Brain pericyte (primary cell): ENCODE results near the gene DACT1.
A peak's percentile ranks its signal among the peaks of the same experiment; 100 is the strongest.
"Not testable (repeated sequence)": the region's sequence is repeated elsewhere in the genome, so short reads cannot be mapped to it uniquely, and the experiment has no call there.

Experiments
- DNase-seq: peaks from one replicate; pipeline ENCODE4 v3.0.0-alpha.2; 2012; ENCODE audit warnings: low read depth, low spot score

DACT1 gene, protein sequence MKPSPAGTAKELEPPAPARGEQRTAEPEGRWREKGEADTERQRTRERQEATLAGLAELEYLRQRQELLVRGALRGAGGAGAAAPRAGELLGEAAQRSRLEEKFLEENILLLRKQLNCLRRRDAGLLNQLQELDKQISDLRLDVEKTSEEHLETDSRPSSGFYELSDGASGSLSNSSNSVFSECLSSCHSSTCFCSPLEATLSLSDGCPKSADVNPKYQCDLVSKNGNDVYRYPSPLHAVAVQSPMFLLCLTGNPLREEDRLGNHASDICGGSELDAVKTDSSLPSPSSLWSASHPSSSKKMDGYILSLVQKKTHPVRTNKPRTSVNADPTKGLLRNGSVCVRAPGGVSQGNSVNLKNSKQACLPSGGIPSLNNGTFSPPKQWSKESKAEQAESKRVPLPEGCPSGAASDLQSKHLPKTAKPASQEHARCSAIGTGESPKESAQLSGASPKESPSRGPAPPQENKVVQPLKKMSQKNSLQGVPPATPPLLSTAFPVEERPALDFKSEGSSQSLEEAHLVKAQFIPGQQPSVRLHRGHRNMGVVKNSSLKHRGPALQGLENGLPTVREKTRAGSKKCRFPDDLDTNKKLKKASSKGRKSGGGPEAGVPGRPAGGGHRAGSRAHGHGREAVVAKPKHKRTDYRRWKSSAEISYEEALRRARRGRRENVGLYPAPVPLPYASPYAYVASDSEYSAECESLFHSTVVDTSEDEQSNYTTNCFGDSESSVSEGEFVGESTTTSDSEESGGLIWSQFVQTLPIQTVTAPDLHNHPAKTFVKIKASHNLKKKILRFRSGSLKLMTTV

DNA sequence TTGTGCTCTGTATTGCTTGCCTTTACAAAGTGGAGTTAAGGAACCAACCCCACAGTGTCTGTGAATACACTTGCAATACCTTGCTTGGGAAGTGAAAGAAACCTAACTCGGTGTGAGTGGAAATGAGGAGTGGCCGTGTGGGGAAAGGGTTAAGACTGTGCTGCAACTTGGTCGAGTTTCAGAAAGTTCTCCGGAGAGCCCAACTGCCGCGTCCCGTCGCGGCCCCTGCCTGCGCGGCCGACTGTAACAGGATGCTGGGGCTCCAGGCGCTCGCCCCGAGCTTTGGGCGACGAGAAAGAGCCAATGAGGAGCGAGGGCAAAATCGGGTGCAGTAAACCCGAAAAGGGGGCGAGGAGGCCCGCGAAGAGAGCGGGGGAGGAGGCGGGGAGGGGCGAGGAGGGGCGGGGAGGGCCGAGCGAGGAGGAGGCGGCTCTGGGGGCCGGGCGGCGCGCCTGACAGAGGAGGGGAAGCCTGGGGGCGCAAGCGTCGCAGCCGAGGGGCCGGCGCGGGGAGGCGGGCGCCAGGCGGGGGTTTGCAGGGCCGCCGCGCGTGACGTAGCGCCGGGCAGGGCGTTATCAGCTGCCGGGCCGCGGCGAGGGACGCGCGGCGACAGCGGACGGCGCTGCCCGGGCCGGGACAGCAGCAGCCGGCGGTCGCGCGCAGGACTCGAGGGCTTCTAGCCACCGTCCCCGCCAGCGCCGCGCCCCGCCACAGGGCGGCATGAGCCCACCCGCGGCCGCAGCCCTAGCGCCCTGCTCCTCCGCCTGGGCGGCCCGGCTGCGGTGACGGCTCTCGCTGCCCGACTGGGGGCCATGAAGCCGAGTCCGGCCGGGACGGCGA lies at the start of gene DACT1:
Gene DACT1 (plus strand): TSS at position 572 of the 840 bp plus-strand sequence. CDS start 241 bp downstream, at position 813.
- DNase-seq = peak; percentile 29

DNA sequence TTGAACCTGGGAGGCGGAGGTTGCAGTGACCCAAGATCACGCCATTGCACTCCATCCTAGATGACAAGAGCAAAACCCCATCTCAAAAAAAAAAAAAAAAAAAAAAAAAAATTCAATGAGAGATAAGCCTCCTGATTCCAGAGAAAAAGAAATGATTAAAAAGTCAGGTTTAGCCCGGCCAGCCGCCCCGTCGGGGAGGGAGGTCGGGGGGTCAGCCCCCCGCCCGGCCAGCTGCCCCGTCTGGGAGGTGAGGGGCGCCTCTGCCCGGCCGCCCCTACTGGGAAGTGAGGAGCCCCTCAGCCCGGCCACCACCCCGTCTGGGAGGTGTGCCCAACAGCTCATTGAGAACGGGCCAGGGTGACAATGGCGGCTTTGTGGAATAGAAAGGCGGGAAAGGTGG lies 49.4 kb upstream of the DACT1 start:
- not testable (repeated sequence) for DNase-seq

DNA sequence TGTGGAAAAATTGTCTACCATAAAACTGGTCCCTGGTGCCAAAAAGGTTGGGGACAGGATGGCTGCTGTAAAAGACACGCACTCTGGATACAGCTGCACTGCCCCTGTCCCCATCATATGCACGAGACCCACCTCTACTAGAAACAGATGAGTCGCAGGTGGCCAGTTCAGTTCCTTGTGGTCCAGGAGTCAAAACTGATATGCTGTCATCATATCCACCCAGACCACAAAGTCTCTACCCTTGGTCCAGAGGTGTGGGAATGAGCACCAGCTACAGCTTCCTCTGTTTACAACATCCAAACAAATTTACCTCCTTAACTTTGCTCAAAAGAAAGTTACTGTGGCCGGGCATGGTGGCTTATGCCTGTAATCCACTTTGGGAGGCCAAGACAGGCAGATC lies 43.8 kb upstream of the DACT1 start:
- DNase-seq = no peak

DNA sequence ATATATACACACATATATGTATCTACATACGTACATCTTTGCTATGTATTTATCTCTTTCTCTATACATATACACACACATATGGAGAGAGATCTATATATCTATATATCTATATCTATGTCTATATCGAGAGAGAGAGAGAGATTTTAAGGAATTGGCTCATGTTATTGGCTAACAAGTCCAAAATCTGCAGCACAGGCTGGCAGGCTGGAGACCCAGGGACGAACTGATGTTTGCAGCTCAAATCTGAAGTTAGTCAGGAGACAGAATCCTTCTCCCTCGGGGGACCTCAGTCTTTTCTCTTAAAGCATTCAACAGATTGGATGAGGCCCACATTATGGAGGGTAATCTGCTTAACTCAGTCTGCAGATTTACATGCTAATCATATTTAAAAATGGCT lies 40.7 kb upstream of the DACT1 start:
- no peak for DNase-seq

DNA sequence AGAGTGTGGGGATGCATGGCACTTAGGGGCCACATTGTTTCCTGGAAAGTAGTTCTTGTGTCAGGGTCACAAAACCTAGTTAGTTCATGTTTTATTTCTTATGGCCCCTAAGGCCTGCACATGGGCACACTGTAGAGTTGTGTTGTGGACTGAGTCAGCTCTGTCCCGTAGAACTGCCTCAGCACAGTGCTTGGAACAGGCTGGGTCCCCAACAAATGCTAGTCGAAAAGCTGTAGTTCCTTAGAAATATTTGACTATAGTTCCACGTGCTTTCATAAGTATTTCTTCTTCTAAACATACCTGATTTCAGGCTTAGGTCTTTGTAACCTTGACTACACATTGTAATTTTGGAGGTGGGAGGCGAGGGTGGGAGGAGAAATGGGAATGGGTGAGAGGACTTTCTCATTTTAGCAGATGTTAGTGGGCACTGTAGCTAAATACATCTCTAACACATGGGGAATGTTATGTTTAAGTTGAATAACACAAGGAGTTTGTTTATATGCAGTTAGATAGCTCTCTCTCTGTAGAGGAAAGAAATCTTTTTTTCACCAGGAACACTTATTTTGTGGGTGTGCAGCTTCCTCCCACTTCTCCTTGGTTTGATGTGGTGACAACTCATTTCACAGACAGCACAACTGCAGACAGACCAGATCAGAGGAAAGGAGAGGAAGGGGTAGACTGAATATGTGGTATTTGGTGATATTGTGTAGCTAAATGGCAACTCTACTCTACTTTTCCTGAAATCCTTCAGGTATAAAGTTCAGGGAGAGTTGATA lies 39.5 kb upstream of the DACT1 start:
- DNase-seq = no peak

DNA sequence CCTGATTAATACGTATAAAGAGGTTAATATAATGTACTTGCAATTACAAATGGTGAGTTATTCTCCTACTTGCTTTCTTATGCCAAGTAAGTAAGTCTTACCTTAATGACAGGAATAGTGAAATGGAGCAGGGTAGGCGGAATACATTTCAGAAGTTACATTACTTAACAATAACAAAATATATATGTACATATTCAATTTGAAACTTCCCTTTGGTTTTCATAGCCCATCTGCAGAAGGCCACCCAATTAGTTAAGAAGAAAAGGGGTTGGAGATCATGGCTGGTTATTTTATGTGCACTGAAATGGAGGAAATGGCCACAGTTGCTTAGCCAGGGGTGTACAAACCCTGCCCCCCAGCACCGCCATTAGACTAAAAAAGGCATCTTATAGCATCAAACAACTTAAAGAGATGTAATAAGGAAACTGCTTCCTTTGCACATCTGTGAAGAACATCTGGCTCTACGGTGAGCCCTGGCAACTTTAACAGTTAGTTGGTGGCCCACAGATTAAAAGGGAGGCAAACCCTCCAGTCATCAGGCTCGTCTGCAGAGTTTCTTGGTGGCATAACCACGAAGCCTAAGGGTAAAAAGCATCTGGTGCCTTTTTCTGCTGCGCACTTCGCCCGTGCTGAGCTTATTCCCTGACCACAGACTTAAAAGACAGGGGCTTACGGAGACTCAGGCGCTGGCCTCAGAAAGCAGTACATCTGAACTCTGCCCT lies 38.8 kb upstream of the DACT1 start:
- no peak for DNase-seq

DNA sequence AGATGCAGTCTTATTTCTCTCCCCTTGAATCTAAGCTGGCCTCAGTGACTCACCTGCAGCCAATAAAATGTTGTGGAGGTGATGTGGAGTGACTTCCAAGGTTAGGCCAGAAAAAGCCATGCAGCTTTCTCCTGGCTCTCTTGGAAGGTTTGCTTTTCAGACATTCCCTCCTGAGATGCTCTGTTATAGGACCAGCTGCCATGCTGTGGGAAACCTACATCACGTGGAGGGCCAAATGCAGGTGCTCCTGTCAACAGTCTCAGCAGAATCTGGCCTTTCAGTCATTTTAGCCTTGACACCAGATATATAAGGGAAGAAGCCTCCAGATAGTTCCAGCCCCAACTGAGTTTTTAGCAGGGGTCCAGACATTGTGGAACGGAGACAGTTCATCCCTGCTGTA lies 38.1 kb upstream of the DACT1 start:
- no peak for DNase-seq

DNA sequence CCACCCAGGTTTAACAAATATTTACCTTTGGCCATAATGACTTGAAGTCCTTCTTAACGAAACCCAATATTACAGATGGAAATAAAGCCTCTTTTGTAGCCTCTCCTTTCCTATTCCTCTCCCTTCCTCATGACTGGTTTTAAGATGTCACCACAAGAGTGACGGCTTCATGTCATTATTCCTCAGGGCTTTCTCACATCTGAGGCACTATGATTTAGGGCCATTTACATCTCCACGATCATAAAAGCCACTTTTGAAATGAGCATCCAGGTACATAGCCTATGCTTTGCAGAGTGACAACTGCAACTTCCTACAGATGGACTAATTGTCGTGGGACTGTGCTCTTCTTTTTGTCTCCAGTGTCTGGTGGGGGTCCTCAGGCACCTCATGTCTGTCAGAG lies 32.3 kb upstream of the DACT1 start:
- DNase-seq = no peak

DNA sequence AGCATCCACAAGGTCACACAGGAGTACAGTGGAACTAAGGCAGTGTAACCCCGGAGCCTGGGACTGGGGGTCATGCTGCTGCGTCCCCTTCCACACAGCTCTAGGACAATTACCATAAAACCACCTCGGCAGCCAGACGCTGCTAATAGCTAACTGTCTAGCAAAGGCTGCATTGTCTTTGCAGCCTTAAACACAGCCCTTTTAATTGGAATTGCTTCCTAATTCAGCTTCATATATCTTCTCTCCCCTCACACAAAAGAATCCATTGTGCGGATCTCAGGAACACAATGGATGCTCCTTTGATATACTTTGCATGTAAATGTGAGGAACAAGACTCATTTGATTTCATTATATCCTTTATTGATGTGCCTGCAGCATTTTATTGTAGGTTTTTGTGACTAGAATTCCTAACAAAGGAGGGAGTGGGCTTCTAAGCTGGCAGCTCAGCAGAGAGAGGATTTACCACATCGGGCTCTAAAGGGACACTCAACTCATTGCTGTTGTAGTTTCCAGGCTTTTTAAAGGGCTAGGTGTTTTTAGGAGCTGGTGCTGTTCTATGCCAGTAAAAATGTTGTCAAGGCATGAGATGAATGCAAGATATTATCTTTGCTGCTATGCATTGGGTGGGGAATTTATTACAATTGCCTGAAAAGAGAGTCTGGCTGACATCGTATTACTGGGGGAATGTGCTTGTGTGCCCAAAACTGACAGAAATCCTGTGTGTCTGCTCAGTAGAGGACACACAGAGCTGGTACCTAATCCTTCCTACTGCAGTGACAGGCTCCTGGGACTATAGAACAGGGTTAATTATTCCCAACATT lies 30.4 kb upstream of the DACT1 start:
- no peak for DNase-seq

DNA sequence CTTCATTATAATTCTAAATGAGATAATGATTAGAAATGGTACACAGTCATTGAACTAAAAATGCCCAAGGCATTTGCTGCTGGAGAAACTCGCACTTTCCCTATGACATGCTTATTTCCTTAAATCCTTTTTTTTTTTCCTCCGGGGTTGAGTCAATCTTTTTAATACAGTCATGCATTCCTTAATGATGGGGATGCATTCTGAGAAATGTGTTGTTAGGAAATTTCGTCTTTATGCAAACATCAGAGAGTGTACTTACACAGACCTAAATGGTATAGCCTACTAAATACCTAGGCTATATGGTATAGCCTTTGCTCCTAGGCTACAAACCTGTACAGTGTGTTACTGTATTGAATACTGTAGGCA lies 29.8 kb upstream of the DACT1 start:
- no peak for DNase-seq

DNA sequence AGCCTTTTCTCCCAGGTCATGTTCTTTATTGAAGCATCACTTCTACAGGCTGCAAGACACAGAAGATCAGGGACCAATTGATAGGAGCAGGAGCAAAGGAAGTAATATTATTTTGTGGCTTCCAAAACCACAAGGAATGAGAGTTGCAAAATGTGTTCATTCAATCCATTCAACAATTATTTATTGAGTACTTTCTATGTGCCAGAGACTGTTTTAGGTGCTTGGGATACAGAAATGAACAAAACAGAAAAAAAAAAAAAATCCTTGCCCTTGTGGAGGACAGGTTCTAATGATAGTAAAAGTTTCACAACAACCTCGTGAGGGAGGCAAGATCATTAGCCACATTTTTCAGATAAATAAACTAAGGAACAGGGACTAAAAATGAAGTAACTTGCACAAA lies 20.1 kb upstream of the DACT1 start:
- no peak for DNase-seq

DNA sequence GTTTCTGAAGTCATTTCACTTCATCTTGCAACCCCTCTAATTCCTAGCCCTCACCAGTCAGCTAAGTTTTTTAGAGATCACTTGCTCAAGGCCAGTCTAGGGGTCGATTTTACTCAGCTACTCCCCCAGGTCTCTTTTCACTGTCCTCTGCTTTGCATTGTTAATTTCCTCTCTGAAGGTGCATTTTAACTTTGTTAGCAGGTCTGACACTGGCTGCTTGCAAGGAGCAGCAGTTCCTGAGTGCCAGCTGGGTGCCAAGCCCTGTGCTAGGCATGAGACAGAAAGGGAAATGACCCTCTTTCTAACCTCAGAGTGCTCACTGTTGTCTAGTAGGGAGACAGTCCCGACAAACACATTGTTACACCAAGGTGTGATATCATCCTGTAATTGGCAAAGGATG lies 17.8 kb upstream of the DACT1 start:
- no peak for DNase-seq

DNA sequence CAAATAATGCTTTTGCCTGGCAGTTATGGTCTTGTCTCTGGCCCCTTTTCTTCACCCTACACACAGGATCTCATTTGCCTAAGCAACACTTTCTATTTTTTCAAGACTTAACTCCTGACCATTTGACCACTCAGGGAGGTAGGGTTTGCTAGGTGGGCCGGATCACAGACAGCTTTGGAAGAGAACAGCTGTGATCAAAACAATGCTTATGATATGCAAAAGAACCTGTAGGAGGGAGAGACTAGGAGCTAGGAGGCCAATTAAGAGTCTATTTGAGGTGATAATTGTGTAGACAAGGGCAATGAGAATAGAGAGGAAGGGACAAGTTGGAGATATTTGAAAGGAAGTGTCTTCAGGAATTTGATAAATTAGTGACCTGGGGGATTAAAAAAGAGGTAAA lies 12.3 kb upstream of the DACT1 start:
- no peak for DNase-seq

DNA sequence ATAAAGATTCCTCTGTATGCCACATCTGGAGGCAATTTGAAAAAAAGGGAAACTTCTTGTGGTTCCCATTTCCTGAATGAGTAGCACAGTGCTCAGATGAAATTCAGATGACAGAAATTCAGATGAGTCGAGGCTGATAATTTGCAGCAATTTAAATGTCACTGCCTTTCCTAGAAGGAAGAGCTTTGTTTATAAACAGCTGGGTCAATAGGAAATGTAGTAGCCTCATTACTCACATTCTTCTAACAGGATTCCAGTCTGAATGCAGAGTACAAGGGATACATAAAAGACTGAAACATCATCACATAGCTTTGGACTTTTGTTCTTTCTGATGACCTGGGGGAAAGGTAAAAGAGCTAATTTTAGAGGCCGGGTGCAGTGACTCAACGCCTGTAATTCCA lies 11.3 kb upstream of the DACT1 start:
- no peak for DNase-seq

DNA sequence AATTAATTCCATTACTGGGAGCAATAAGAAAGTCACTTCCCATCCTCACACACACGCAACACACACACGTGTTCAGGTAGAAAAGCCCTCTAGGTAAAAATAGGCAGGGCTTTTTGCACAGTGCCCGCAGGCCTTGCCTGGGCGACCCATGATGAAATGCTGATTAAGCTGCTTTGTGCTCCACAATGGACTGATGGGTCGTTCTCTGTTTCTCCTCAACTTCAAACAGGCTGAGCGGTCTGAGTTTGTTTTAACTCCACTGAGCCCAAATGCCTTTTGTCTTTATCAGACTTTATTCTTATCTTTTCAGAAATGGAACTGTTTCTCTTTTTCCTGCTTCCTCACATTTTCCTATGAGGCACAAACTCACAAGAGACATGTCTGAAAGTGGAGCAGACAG lies 9.4 kb upstream of the DACT1 start:
- DNase-seq = no peak

DNA sequence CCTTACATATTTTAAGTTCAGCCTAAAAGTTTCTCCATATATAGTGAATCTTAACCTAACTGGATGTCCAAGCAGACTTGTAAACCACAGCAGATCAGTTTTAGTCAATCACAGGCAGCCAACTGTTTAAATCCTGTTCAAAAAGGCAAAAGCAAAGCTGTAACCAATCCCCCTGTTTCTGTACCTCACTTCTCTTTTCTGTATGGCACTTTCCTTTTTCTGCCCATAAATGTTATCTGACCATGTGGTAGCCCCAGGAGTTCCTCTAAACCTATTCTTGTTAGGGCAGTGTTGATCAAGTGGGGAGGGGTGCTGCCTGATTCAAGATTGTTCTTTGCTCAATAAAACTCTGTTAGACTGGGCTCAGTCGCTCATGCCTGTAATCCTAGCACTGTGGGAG lies 8.5 kb upstream of the DACT1 start:
- no peak for DNase-seq

DNA sequence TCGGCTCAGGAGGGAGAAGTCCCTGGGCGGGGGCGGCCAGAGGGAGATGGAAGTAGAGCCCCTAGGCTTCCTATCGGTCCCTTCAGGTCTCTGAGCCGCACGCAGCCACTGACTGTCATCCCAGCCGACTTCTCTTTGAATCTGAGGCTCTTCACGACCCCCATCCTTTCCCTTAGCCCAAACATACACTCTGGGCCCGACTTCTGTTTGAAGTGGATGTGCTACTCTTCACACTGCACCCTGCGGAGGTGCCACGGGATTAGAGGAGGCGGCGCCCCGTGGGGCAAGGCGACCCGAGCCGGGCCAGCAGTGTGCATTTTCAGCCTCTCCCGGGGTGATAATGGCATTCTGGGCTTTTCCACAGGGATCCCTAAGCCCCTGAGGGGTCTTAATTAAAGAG lies 6.0 kb upstream of the DACT1 start:
- DNase-seq = no peak

DNA sequence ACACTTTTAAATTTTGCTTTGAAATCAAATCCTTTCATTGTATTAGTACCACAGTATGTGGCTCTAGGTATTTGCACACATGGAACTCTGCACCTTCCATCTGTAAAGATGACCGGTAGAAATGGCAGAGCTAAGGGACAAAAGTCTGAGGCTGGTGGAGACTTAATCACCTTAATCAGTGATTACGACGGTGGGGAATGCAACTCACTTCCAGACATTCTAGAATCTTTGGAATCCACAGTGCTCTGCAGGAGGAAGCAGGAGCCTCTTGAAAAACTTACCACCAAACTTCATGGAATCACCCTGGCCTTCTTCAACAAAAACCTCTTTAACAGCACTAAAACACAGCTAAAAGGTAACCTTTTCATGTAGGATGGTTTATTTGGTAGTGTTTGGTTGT lies 3.9 kb upstream of the DACT1 start:
- DNase-seq = no peak

DNA sequence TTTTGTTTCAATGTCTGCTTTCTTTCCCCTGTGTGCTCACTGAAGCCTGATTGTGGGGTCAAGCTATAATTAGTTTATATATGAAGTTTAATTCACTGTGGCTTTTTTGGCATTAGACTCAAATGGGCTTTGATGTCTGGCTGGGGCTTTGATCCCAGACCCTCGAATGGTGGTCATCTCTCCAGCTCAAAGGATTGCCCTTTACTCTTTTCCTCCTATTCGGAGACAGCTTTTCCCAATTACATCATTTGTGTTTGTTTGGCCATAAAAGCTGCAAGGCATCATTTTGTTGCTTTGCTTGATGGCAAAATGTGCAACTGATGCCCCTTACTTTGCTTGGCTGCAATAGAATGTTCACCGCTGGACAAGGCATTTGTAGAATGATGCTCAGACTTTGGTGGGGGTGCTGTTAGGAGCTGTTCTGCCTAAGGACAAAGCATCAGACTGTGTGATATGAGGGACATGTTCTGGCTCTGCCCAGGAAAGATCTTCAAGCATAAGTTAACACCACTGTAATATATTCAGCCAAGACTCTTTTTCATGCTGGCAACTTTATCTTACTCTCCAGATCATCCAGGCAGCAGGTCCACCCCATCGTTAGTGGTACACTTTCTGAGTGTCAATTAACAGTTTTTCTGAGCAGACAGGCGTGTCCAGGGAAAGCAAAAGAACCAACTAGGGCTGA lies 3.2 kb upstream of the DACT1 start:
- DNase-seq = no peak
